Breast epithelium (tissue), 3 donors: Measurements from ENCODE around the gene ENDOD1.

Experiments
- CTCF ChIP-seq, 3 donors: fragments of 450-650 bp; IDR thresholded peaks; one replicate each; pipeline ENCODE4 v1.5.1; 2016 to 2017; ENCODE audit warnings: antibody characterized with exemption in 3 of 3, mild to moderate bottlenecking in 3 of 3, moderate library complexity in 3 of 3
- POLR2A ChIP-seq: fragments of 450-650 bp; IDR thresholded peaks from one replicate; pipeline ENCODE4 v1.6.1; 2016; ENCODE audit warnings: antibody characterized with exemption, mild to moderate bottlenecking, moderate library complexity
- POLR2AphosphoS5 ChIP-seq, 3 donors: sonication (generic); formaldehyde crosslinking; IDR thresholded peaks; one replicate each; pipeline ENCODE4 v1.6.1; 2017; ENCODE audit warnings: antibody characterized with exemption in 3 of 3

- TF ChIP-seq CTCF (IDR thresholded peaks at IDR 0.05) (no peak), POLR2AphosphoS5 (IDR thresholded peaks at IDR 0.05) (no peak), POLR2A (no peak)
Measured at GRCh38 chr11:95100191-95100648, 10.6 kb downstream of the ENDOD1 start.
